Measurements from ENCODE around the gene MAGI3. TPM values are rescaled to one million over a fixed set of nuclear protein-coding genes. Genes with fewer than 3 reads are reported as not detected.
A peak's percentile ranks its signal among the peaks of the same experiment; 100 is the strongest.

MAGI3 gene
- total and polyA plus RNA-seq, 2 of the 13 experiments (the other 11 are each of a cell fraction or from before 2014, with no cell fraction given): 4.0 to 11.8 TPM

GRCh38 chr1:113389953-113390834, at the start of gene MAGI3 (continued):
- TF ChIP-seq ZXDC (CRISPR knock-in tag; IDR thresholded peaks at IDR 0.05) (no peak), CSRNP2 (CRISPR knock-in tag; conservative IDR thresholded peaks at IDR 0.05; ENCODE audit: low read depth) (no peak), MTA3 (CRISPR knock-in tag; IDR thresholded peaks at IDR 0.05) (no peak), JARID2 (CRISPR knock-in tag; IDR thresholded peaks at IDR 0.05; ENCODE audit: insufficient replicate concordance) (no peak), ZBTB49 (CRISPR knock-in tag; IDR thresholded peaks at IDR 0.05; ENCODE audit: borderline replicate concordance) (peak; percentile 74; the same call in 1 of the 2 replicates), MIER2 (CRISPR knock-in tag; IDR thresholded peaks at IDR 0.05) (no peak), TBL1XR1 (IDR thresholded peaks at IDR 0.05; ENCODE audit: borderline replicate concordance, low read length, partially characterized antibody) (no peak), ATF7-NPFF (CRISPR knock-in tag; IDR thresholded peaks at IDR 0.05; ENCODE audit: low read depth) (no peak; the same call in 1 of the 2 replicates), MIER3 (CRISPR knock-in tag; IDR thresholded peaks at IDR 0.05; ENCODE audit: borderline replicate concordance) (0 out of 2 replicates have a peak, but pooled peaks have one; percentile 48), SIN3A (IDR thresholded peaks at IDR 0.05; ENCODE audit: borderline replicate concordance, low read depth, low read length) (peak; percentile 66; the same call in 1 of the 2 replicates), ARID3A (IDR thresholded peaks at IDR 0.05; ENCODE audit: low read depth, low read length) (no peak; the same call in 1 of the 2 replicates), ZNF256 (CRISPR knock-in tag; conservative IDR thresholded peaks at IDR 0.05) (no peak), ZNF691 (CRISPR knock-in tag; IDR thresholded peaks at IDR 0.05; ENCODE audit: borderline replicate concordance, low read depth) (peak; percentile 74; the same call in 1 of the 2 replicates), CHD2 (IDR thresholded peaks at IDR 0.05; ENCODE audit: low read depth, low read length) (peak; percentile 68), ZFX (CRISPR knock-in tag; IDR thresholded peaks at IDR 0.05; ENCODE audit: low read depth) (peak; percentile 55), PBX2 (CRISPR knock-in tag; IDR thresholded peaks at IDR 0.05) (peak; percentile 68; the same call in 1 of the 2 replicates), SOX5 (CRISPR knock-in tag; IDR thresholded peaks at IDR 0.05; ENCODE audit: borderline replicate concordance) (peak; percentile 26; the same call in 1 of the 2 replicates)
